Measurements from ENCODE around the gene TRAPPC12. TPM values are rescaled to one million over a fixed set of nuclear protein-coding genes. Genes with fewer than 3 reads are reported as not detected.
"Not testable (repeated sequence)": the region's sequence is repeated elsewhere in the genome, so short reads cannot be mapped to it uniquely, and the experiment has no call there.

TRAPPC12 gene
- total RNA-seq, 1 donor from 2014 or later: 47.2 TPM

DNA sequence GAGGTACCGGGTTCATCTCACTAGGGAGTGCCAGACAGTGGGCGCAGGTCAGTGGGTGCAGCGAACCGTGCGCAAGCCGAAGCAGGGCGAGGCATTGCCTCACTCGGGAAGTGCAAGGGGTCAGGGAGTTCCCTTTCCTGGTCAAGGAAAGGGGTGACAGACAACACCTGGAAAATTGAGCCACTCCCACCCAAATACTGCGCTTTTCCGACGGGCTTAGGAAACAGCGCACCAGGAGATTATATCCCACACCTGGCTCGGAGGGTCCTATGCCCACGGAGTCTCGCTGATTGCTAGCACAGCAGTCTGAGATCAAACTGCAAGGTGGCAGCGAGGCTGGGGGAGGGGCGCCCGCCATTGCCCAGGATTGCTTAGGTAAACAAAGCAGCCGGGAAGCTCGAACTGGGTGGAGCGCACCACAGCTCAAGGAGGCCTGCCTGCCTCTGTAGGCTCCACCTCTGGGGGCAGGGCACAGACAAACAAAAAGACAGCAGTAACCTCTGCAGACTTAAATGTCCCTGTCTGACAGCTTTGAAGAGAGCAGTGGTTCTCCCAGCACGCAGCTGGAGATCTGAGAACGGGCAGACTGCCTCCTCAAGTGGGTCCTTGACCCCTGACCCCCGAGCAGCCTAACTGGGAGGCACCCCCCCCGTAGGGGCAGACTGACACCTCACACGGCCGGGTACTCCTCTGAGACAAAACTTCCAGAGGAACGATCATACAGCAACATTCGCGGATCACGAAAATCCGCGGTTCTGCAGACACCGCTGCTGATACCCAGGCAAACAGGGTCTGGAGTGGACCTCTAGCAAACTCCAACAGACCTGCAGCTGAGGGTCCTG lies 9.9 kb upstream of the TRAPPC12 start:
- DNase-seq (ENCODE audit: low read depth): not testable (repeated sequence)

DNA sequence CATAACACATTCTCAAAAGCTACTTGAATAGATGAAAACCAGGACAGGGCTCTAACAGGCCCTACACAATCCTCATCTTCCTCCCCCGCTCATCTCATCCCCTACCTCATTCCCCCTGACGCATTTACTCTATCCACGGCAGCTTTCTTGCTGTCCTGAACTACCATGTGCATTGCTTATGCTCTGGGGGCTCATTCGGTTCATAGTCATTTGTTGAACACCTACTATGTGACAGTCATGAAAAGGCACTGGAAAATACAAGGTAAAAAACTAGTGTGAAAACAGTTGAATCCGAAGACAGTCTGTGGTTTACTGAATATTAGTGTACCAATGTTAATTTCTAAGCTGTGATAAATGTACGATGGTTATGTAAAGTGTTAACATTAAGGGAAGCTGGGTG lies 2.7 kb upstream of the TRAPPC12 start:
- no peak for DNase-seq (ENCODE audit: low read depth)

DNA sequence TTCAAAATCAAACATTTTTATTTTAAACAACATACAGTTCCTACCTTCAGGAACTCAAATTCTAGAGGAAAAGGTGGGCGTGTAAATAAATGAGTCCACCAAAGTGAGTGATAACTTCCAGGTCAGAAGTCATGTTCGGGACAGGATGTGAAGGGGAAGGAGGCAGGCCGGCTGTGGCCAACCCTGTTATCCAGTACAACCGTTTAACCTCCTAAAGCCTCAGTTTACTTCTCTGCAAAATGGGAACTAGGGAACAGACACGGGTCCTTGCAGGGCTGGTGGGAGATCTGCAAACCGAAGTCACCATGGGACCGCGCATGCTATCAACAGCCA lies 2.2 kb upstream of the TRAPPC12 start:
- peak; percentile 47 for DNase-seq (ENCODE audit: low read depth)

DNA sequence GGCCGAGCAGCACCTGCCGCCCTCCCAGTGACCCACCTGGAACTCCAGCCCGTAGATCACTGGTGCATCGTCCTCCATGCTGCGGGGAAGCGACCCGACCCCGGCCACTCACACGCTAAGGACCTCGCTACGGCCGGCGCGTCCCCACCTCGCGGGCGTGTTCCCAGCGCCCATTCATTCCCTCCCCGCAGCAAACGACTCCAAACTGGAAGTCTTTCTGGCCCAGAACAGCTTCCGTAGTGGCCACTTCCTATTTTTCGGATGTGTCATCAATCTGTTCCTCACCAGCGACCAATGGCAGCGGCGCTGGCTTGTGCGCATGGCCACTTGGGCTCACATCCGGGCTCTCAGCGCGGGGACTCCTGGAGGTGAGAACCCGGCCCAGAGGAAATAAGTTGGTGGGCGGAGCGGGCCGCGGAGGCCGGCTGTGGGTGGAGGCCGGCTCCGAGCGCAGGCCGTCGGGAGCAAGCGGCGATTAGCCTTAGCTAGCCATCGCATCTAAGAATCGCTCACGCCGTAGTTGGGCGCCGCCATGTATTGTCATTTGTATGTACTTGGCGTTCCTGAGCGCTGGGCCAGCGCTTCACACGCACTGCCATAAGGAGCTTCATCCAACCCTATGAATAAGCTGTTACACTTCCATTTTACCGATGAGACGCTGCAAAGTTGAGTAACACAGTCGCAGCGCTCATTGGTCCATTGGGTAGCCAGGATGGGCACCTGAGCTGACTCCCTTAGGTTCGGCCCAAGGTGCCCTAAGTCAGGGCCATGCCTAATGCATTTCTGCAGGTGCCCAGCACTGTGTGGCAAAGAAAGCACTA lies 1.7 kb upstream of the TRAPPC12 start, which contains the start of gene EIPR1:
TSS of gene EIPR1 (minus strand) at position 207 of the 821 bp plus-strand sequence. CDS start at position 78, 129 bp downstream.
- peak; percentile 95 for DNase-seq (ENCODE audit: low read depth)

DNA sequence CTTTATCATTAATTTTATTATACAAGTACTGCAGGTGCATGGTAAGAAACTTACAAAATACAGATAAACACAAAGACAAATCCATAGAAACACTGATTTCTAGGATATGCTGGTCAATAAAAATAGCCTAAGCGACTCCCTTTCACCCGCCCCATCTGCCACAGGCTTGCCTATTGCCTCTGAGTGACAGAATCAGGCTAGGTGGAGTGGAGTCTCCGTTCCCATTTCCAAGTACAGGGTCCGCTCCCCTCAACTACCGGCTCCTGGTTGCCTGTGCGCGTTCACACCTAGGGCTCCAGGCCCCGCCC lies 201 bp upstream of the TRAPPC12 start:
- no peak for DNase-seq (ENCODE audit: low read depth)

DNA sequence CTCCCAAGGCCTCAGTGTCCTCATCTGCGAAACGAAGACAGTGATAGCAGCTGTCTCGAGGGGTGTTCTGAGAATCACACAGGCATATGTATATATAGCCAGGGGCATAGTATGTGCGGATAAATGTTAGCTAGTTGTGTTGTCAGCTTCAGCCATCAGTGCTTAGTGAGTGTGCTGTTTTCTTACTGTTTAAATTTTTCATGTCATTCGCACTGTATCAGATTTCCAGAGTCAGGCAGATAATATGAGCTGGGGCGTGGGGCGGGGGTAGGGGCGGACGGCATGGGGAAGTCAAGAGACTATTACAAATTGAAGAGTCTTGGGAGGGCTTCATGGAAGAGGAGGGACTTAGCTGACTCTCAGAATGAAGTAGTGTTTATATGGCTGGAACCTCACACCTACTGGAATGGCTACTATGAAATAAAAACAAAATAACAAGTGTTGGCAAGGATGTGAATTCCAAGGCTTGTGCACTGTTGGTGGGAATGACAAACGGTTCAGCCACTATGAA lies 7.0 kb downstream of the TRAPPC12 start:
- no peak for DNase-seq (ENCODE audit: low read depth)

DNA sequence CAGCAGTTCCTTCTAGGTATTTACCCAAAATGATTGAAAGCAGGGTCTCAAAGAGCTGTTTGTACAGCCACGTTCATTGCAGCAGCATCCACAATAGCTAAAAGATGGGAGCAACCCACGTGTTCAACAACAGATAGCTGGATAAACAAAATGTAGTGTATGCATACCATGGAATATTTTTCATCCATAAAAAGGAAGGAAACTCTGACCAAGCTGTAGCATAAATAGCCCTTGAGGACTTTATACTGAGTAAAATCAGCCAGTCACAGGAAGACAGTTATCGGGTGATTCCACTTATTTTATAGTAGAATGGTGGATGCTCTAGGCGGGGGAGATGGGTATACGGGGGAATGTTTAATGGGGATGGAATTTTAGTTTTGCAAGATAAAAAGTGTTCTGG lies 7.5 kb downstream of the TRAPPC12 start:
- no peak for DNase-seq (ENCODE audit: low read depth)

DNA sequence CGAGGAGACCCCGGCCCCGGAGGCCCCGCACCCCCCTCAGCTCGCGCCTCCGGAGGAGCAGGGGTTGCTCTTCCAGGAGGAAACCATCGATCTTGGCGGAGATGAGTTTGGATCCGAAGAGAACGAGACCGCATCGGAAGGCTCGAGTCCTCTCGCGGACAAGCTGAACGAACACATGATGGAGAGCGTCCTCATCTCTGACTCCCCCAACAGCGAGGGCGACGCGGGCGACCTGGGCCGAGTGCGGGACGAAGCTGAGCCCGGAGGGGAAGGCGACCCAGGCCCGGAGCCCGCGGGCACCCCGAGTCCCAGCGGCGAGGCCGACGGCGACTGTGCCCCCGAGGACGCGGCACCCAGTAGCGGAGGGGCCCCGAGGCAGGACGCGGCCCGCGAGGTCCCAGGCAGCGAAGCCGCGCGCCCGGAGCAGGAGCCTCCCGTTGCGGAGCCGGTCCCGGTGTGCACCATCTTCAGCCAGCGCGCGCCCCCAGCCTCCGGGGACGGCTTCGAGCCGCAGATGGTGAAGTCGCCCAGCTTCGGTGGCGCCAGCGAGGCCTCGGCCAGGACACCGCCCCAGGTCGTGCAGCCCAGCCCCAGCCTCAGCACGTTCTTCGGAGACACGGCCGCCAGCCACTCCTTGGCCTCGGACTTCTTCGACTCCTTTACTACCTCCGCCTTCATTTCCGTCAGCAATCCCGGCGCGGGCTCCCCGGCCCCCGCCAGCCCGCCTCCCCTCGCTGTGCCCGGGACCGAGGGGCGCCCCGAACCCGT lies 8.3 kb downstream of the TRAPPC12 start:
- no peak for DNase-seq (ENCODE audit: low read depth)

DNA sequence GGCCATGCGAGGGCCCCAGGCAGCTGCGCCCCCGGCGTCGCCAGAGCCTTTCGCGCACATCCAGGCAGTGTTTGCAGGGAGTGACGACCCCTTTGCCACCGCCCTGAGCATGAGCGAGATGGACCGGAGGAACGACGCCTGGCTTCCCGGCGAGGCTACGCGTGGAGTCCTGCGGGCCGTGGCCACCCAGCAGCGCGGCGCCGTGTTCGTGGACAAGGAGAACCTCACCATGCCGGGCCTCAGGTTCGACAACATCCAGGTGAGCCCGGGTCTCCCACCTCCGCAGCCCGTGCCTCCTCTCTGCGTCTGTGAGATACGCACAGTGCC lies 8.9 kb downstream of the TRAPPC12 start:
- no peak for DNase-seq (ENCODE audit: low read depth)

DNA sequence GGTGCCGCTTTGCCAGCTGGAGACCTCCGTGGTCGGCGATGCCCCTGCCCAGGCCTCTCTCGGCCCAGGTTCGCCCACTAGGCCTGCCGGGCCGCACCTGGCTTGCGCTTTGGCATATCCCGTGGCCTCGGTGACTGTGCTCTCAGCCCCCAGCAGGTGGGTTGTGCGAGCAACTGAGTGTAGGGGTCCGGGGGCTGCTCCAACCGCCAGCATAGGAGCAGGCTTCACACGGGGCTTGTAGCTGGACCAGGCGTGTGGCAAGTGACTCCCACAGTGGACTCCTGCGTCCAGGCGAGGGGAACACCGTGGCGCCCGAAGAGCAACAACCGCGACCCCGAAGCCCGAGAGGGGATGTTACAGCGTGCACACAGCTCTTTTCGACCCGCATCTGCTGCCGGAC lies 9.7 kb downstream of the TRAPPC12 start:
- no peak for DNase-seq (ENCODE audit: low read depth)

DNA sequence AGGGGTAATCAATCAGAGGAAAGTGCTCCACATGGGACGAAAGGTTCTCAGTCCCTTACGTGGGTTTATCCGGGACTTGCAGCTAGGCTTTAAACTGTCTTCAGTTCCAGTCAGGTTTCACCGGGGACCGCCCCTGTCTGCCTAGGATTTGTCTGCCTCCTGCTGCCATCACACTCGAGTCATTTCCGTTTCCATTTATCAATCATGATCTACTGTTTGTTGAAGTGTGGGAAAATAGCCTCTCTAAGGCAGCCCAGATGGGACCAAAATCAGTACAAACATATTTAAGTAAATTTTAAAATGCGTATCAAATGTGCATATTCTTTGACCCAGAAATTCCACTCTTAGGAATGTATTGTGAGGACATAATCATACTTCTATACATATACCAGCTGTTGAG lies 10.5 kb downstream of the TRAPPC12 start:
- DNase-seq (ENCODE audit: low read depth): no peak

DNA sequence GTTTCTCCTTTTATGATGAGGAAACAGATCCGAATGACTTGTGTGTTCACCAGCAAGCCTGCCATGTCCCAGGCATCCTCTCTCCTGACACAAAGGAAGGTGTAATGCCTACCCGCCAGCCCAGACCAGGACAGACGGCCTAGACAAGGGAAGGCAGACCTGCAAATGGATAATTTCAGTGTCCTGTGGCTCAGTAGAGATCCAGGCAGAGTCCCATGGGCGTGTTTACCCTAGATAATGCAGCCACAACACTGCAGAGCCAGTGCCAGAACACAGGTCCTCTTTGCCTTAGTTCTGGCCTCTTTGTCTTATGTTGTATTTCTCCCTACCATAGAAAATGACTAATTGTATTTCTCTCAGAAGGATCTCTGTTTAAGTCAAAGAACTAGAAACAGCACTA lies 12.7 kb downstream of the TRAPPC12 start:
- no peak for DNase-seq (ENCODE audit: low read depth)

DNA sequence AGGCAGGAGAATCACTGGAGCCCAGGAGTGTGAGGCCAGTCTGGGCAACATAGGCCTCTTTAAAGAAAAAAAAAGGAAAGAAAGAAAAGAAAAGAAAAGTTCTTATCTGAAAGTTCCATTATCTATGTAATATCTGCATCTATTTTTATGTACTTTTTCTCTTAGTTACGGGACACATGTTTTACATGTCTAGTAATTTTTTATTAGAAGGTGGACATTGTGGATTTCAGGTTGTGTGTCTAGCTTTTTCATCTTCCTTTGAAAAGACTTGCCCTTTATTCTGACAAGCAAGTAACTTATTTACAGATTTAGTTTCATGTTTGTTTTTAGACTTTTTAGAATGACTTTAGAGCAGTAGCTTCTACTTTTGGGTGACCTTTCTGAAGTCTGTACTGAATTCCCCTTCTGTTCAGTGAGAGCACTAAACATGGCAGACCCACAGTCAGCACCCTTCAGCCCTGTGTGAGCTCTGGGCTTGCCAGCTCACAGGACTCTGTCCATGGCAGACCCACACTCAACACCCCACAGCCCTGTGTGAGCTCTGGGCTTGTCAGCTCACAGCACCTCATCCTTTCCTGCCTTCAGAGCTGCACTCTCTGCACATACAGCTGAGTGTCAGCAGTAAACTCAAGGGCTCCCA lies 17.5 kb downstream of the TRAPPC12 start:
- DNase-seq (ENCODE audit: low read depth): no peak

DNA sequence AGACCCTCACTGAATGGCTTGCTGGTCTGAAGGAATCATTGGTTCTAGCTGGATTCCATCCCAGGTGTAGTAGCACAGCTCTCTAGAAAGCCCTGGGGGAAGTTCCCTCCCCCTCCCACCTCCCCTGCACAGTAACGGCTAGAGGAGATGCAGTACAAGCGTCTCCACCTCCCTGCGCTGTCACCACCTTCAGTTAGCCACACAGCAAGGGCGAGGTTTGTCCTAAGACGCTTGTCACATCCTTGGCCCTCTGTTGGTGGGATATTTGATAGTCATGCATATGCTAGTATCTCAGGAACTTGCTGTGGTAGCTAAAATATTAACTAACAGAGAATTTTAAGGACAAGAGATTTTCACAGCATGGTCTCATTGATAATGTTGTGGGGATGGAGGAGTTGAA lies 19.4 kb downstream of the TRAPPC12 start:
- DNase-seq (ENCODE audit: low read depth): no peak

DNA sequence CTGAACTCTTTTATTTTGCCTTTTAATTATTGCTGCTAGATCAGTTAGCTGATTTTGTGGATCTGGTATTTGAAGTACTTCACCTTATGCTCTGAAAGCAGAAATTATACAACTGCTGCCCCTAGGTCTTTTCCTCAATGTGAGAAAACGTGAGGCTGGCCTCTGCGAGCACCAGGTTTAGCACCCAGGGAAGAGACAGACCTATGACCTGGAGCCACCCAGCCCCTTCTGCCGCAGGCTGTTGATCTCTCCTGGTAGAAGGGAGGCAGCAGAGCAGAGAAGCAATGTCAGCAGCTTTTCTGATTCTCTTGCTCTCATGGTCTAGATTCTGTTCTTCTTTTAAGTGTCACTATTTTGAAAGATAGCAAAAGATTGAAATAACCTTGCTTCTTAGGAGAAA lies 19.9 kb downstream of the TRAPPC12 start:
- no peak for DNase-seq (ENCODE audit: low read depth)

DNA sequence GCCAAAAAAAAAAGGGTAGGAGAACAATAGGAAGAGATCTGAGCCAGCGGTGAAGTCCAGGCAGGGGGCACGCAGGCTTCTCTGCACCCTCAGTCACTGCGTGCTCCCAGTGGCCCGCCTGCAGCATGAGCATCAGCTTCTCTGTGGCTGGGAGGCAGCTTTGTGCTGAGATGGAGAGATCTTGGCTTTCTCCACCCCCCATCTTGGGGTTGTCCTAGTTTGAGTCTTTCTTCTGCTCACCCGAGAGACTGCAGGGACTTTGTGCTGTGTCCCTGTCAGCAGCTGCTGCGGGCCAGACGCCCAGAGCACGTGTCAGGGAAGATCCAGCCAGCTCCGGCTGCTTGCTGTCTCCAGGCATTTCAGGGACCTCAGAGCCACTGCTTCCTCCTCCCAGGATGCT lies 20.3 kb downstream of the TRAPPC12 start:
- no peak for DNase-seq (ENCODE audit: low read depth)

DNA sequence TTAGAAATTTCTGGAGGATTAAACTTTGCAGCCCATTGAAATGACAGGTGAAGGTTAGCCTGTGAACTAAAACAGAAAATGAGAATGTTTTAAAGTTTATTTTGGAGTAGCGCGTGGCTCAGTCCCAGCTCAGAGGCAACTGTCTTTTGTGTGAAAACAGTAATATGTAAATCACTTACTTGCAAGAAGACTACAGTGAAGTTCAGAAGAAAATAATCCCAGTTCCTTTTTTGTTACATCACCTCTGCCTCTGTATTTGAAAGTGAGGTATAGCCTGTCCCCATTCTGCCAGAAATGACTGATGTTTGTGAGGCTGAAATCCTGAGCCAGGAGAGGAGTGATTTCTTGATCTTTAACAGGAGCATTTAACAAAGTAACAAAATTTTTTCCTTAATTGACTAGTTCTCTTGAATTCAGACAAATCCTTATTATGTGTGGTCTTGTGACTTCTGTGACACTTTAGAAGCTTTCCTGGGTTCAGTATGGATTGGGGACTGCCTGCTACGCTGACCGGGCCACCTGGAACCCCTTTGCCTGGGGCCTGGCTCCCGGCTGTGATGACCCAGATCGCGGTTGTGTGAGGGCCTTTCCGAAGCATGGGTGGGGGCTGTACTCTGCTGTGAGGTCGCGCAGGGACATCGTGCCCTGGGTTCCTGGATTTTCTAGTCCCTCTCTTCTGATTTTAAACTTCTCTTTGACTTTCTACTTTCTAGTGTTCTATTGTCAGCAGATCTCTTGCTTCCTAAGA lies 24.3 kb downstream of the TRAPPC12 start:
- no peak for DNase-seq (ENCODE audit: low read depth)

DNA sequence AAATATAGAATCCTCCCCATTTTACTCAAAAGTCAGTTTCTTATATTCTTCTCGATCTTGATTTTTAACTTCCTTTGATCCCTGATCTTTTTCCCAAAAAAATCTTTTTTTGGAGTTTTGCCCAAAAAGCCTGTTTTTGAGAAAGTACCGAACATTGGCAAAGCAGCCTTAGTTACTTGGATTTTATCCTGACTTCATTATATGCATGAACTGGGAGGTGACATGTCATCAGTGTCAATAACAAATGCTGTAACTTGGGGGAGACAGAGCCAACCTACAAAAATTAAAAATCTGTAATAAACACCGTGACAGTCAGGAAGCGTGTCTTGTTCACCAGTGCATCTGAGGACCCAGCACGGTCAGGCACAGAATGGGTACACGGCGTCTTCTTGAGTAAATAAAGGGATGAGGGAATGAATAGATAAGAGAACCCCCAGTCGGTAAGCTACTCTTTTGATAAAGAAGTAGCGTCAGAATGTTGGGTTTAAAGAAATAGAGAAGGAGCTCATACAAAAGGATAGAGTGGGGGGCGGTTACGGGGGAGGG lies 24.9 kb downstream of the TRAPPC12 start:
- DNase-seq (ENCODE audit: low read depth): no peak

DNA sequence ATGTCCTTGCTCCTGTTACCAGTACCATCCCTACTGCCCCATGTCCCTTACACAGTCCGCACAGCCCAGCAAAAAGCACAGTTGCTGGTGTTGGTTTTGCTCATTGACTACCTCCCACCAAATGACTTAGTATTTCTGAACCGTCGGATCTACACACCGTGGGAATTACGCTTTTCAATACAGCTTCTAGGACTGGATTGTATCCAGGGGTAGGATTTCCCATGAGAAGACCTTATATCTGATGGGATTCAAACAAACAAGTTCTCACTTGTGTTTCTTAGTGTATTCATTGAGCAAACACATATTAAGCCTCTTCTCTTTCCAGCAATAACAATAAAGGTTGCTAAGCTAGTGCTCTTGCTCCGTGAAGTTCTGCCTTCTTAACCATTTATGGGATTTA lies 25.8 kb downstream of the TRAPPC12 start:
- no peak for DNase-seq (ENCODE audit: low read depth)

DNA sequence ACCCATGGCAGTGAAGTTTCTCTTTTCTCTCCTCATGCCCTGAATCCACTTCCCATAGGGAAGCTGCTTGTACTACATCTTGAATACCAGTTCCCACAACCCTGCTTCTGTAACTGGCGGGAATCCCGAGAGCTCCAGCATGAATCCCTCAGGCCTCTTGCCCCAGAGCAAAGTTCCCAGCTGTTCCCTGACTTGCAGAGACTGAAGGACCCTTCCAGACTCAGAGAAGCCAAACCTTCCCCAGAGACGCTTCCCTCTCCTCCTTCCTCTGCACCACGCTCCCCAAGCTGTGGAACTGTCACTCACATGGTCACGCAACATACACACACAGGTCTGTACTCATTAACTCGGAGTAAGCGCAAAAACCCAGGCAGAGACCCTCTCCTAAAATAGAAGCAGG lies 26.4 kb downstream of the TRAPPC12 start:
- DNase-seq (ENCODE audit: low read depth): no peak

DNA sequence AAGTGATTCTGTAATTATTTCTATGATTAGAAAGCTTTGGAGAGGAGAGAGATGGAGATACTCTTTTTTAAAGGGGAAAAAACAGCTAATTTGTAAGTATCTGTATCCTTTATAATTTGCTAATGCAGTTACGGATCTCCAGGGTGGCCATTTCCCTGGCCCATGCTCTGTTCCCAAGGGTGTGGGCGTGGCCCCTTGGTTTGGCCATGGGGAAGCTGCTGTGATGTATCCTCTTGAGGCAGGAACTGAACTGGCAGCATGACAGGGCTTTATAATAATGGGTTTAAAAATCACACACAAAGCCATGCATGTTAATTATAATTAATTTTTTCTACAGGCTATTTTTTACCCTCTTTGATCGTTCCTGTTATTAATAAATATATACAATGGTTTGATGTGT lies 27.0 kb downstream of the TRAPPC12 start:
- no peak for DNase-seq (ENCODE audit: low read depth)
